ENCODE results near the gene AP5B1.
"Not testable (repeated sequence)": the region's sequence is repeated elsewhere in the genome, so short reads cannot be mapped to it uniquely, and the experiment has no call there.

Gene AP5B1

DNA sequence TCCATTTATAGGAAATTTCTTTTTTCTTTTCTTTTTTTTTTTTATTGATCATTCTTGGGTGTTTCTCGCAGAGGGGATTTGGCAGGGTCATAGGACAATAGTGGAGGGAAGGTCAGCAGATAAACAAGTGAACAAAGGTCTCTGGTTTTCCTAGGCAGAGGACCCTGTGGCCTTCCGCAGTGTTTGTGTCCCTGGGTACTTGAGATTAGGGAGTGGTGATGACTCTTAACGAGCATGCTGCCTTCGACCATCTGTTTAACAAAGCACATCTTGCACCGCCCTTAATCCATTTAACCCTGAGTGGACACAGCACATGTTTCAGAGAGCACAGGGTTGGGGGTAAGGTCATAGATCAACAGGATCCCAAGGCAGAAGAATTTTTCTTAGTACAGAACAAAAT lies 18.6 kb downstream of the AP5B1 start:
- DNase-seq = not testable (repeated sequence)

- no peak for DNase-seq
Observed at GRCh38 chr11:65745049-65745448, 35.7 kb downstream of the AP5B1 start.

DNA sequence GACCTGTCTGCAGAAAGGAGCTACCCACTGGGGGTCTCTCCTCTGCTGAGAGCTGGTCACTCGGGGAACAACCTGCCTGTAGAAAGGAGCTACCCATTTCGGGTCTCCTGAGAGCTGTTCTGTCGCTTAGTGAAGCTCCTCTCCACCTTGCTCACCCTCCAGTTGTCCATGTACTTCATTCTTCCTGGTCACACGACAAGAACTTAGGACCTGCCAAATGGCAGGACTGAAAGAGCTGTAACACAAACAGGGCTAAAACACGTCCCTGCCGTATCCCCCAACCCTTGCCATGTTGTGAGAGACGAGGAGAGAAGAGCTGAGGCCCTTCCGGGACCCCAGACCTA lies 36.1 kb downstream of the AP5B1 start:
- DNase-seq = no peak

DNA sequence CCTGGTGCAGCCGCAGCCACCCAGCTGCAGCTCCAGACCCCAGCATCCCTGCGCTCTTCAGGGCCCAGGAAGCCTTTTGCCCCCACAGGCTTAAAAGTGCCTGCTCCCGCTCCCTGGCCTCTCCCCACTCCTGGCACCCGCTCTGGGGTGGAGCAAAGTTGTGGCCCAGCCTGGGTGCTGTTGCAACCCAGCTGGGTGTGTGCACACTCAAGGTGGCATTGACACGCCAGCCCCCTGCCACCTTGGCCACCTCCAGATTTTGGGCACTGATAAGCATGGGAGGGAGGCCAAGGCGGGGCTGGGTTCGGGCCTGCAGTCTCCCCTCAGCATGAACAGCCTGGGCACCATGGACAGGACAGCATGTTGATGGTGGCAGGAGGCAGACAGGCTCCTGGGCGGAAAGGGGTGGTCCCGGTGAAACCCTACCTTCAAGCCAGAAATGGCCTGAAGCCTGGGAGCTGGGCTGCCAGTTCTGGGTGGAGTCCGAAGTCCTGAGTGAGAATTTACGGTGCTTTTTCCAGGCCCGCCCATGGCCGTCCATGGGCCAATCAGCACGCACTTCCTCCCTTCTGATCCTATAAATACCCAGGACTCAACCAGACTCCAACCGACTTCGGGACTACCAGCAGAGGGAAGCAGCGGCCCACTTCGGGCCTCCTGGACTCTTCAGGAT lies 36.6 kb downstream of the AP5B1 start:
- DNase-seq = peak; percentile 20

GRCh38 chr11:65743681-65744025 lies 37.1 kb downstream of the AP5B1 start:
- no peak for DNase-seq

- DNase-seq = no peak
Observed at GRCh38 chr11:65742353-65742752, 38.4 kb downstream of the AP5B1 start.

GRCh38 chr11:65741185-65741584 lies 39.6 kb downstream of the AP5B1 start:
- DNase-seq = no peak

GRCh38 chr11:65739022-65739421 lies 41.8 kb downstream of the AP5B1 start:
- no peak for DNase-seq

DNA sequence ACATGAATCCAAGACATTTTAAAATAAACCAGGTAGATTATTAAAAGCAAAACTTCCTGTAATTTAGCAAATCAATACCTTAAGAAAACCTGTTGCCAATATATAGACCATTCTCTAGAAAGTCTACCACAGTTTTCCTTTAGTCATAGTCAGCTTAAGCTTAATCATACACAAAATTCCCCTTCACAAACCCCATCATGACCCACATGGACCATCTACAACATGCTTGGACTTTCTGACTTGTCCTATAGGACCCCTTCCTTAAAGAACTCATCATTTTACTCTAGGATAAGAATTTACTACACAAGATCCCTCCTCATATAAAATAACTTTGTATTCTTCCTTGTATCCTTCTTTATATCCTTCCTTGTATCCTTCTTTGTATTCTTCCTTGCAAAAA lies 44.0 kb downstream of the AP5B1 start:
- DNase-seq = no peak

GRCh38 chr11:65735111-65735510 lies 45.7 kb downstream of the AP5B1 start:
- not testable (repeated sequence) for DNase-seq

- DNase-seq = no peak
Observed at GRCh38 chr11:65730461-65730860, 50.3 kb downstream of the AP5B1 start.

DNA sequence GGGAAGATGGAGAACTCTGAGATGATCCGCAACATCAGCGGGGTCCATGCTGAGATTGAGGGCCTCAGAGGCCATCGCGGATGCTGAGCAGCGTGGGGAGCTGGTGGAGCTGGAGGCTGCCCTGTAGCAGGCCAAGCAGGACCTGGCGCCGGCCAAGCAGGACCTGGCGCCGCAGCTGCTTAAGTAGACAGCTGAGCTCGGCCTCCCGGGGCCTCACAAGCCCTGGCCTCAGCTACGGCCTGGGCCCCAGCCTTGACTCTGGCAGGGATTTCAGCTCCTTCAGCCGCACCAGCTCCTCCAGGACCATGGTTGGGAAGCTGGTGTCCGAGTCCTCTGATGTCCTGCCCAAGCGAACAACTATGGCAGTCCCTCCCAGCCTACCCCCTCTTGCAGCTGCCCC lies 52.9 kb downstream of the AP5B1 start:
- no peak for DNase-seq

GRCh38 chr11:65726660-65727059 lies 54.1 kb downstream of the AP5B1 start:
- no peak for DNase-seq

Data from fibroblast of skin of abdomen (primary cell).